Lower leg skin (tissue), 4 donors: ENCODE measurements around the gene ADCY7. TPM values are rescaled to one million over a fixed set of nuclear protein-coding genes. Genes with fewer than 3 reads are reported as not detected.
"Not testable (repeated sequence)": the region's sequence is repeated elsewhere in the genome, so short reads cannot be mapped to it uniquely, and the experiment has no call there.

ENCODE experiments used
- DNase-seq, 2 donors: peaks; one replicate each; pipeline ENCODE4 v3.0.0-alpha.2; 2019; ENCODE audit warnings: low spot score in 2 of 2
- H3K4me3 ChIP-seq: fragments of 200-600 bp; sonication (generic); 2 replicates; pipeline ENCODE4 v1.5.1; 2017; ENCODE audit warnings: mild to moderate bottlenecking, low read depth; ENCODE audit not compliant: poor library complexity, severe bottlenecking
- POLR2A ChIP-seq, 2 donors: fragments of 450-650 bp; IDR thresholded peaks; one replicate each; pipeline ENCODE4 v1.6.1; 2016 to 2017; ENCODE audit warnings: antibody characterized with exemption in 2 of 2, mild to moderate bottlenecking in 1 of 2, moderate library complexity in 1 of 2
- WGBS, 2 donors: methylation state at CpG; one replicate each; pipeline ENCODE4 v1.1.5; 2018; 5-methylcytosine and 5-hydroxymethylcytosine counted together
- intact Hi-C: fragments of 100-400 bp; cut with DNase I; formaldehyde crosslinking; loops from one replicate; pipeline ENCODE4 v1.15.0; 2023; ENCODE audit warnings: low total_unique reads
- total RNA-seq, 4 donors: library from RNA; depleted of rRNA; stranded (reverse); fragments of >200 nt; gene quantifications; one replicate each; pipeline ENCODE4 v1.1.0, GENCODE V29; 2016
- TF ChIP-seq, protein P1 (sequence below), 3 donors: fragments of 450-650 bp; IDR thresholded peaks; one replicate each; pipeline ENCODE4 v1.5.1; 2016; ENCODE audit warnings: antibody characterized with exemption in 3 of 3, mild to moderate bottlenecking in 3 of 3, moderate library complexity in 2 of 3

Gene ADCY7
- total RNA-seq, 4 donors from 2014 or later = 14.0 to 28.2 (median 21.0) TPM

DNA sequence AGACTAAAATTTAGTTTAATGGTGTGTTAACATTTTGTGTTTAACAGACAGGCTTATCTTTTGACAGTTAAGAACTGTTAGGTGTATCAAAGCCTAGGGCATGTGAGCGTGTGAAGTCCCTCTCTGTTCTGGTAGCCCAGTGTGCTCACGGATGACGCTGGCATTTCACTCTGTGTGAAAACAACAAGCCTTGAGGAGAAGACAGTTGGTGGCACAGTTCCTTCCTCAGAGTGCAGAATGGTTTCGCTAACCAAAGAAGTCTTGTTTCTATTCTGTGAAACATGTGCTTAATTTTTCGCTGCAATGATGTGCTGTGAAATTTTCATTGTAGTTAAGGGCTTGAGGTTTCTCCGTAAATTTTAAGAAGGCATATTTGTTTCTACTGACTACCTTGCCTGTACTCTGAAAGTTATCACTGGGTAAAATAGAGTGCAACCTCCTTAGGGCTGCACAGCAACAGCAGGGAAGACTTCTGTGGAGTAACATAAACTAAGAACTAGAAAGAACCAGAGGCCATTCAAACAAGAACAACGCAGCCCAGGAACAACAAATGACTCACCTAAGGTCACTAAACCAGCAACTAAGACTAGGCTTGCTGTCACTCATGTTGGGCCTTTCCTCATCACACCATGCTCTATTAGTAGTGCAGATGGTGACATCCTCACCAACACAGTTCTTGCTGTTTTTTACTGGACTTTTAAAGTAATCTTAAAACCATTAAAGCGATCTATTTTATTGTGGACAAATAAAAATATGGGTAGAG lies 69.0 kb downstream of the ADCY7 start:
- no peak for TF ChIP-seq POLR2A (IDR thresholded peaks at IDR 0.05)
- TF ChIP-seq, protein P1, sequence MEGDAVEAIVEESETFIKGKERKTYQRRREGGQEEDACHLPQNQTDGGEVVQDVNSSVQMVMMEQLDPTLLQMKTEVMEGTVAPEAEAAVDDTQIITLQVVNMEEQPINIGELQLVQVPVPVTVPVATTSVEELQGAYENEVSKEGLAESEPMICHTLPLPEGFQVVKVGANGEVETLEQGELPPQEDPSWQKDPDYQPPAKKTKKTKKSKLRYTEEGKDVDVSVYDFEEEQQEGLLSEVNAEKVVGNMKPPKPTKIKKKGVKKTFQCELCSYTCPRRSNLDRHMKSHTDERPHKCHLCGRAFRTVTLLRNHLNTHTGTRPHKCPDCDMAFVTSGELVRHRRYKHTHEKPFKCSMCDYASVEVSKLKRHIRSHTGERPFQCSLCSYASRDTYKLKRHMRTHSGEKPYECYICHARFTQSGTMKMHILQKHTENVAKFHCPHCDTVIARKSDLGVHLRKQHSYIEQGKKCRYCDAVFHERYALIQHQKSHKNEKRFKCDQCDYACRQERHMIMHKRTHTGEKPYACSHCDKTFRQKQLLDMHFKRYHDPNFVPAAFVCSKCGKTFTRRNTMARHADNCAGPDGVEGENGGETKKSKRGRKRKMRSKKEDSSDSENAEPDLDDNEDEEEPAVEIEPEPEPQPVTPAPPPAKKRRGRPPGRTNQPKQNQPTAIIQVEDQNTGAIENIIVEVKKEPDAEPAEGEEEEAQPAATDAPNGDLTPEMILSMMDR (IDR thresholded peaks at IDR 0.05) = no peak
- no peak overlapping the region for H3K4me3 ChIP-seq
- no peak for DNase-seq
- intact Hi-C loops = no loop called here
- 75 to 86% methylated on average over 8 of the region's 8 CpGs for WGBS, 2 donors

DNA sequence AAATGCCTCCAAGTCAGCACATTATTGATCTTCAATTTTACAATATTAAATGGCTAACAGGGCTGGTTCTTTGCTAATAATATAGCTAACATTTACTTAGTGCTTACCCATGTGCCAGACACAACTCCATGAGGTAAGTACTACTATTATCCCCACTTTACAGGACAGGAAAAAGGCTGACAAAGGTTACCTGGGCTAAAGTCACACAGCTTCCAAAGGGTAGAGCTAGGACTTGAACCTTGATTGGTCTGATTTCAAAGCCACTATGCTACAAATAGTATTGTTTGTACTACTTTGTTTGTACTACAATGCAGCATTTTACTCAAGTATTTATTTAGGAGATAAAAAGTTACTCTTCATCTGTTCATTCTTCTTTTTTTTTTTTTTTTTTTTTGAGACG lies 70.5 kb downstream of the ADCY7 start:
- intact Hi-C loops = no loop called here
- WGBS, 2 donors = 81 to 86% methylated on average over 1 of the region's 1 CpG
- no peak for TF ChIP-seq POLR2A (IDR thresholded peaks at IDR 0.05)
- TF ChIP-seq, protein P1 (IDR thresholded peaks at IDR 0.05) = no peak
- no peak for DNase-seq
- no peak overlapping the region for H3K4me3 ChIP-seq

DNA sequence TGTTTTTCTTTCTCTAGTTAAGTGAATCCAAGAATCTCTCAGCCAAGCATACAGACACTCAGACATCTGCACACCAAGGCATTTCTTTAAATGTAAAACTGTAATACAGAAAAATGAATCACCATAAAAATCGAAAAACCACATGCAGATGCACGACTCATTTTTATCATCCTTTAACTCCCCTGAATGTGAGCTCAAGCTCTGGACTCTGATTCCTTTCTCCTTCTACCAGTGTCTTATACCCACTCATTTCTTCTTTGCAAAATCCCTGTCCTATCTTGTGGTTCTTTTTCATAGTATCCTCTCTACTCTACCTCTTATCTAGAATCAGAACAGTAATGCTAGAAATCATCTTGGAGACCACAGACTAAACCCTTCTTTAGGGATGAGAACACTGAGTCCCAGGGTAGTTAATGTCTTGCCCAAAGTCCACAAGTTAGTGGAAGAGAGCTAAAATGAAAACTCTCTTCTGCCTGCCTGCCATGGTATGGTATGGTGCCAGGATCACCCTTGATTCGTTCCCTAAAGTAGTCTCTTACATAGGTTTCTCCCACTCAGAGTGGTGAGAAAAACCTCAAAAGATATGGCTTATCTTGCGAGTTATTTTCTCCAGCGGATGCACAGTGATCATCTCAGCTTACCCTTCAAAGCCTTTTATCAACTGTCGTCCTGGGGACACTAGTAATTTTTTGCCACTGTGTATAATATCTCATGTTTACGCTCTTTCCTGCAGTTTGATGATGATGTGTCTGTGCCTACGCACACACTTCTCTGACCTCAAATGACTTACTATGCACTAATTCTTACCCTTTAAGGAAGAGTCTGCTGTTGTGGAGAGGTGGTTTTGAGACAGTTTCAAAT lies 72.2 kb downstream of the ADCY7 start:
- H3K4me3 ChIP-seq = no peak overlapping the region
- no peak for DNase-seq
- 77 to 79% methylated on average over 8 of the region's 8 CpGs for WGBS, 2 donors
- no peak for TF ChIP-seq POLR2A (IDR thresholded peaks at IDR 0.05)
- TF ChIP-seq, protein P1 (IDR thresholded peaks at IDR 0.05) = no peak
- intact Hi-C loops = no loop called here

DNA sequence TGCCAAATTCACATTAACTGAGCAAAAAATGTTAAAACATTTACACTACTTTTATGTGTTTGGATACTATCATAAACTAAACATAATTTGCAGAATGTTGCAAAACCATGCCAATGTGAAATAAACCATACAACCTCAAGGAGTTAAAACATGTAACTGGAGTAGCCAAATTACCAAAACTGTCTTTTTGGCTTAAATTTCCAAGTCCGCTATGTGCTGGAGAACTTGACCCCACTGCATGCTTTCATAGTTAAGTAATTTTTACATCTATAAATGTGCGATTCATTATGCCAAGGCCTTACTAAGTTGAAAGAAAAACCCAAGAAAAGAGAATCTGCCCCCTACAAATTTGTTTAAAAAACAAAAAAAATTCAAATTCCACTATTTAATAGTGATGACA lies 74.2 kb downstream of the ADCY7 start:
- TF ChIP-seq, protein P1 (IDR thresholded peaks at IDR 0.05) = no peak
- TF ChIP-seq POLR2A (IDR thresholded peaks at IDR 0.05) = no peak
- no peak for DNase-seq

DNA sequence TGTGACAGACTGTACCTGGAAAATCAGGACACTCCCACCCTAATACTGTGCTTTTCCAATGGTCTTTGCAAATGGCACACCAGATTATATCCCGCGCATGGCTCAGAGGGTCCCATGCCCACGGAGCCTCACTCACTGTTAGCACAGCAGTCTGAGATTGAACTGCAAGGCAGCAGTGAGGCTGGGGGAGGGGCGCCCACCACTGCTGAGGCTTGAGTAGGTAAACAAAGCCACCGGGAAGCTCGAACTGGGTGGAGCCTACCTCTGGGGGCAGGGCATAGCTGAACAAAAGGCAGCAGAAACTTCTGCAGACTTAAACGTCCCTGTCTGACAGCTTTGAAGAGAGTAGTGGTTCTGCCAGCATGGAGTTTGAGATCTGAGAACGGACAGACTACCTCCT lies 77.2 kb downstream of the ADCY7 start:
- H3K4me3 ChIP-seq, intact Hi-C loops, DNase-seq: not testable (repeated sequence)
- 80 to 89% methylated on average over 8 of the region's 8 CpGs for WGBS, 2 donors

More for the DNA sequence above, 74.2 kb downstream of the ADCY7 start:
- H3K4me3 ChIP-seq = no peak overlapping the region
- intact Hi-C loops = no loop called here
- 72 to 80% methylated on average over 2 of the region's 2 CpGs for WGBS, 2 donors

DNA sequence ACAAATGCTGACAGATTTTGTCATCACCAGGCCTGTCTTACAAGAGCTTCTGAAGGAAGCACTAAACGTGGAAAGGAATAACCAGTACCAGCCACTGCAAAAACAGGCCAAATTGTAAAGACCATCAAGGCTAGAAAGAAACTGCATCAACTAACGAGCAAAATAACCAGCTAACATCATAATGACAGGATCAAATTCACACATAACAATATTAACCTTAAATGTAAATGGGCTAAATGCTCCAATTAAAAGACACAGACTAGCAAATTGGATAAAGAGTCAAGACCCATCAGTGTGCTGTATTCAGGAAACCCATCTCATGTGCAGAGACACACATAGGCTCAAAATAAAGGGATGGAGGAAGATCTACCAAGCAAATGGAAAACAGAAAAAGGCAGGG lies 78.9 kb downstream of the ADCY7 start:
- intact Hi-C loops, DNase-seq, H3K4me3 ChIP-seq: not testable (repeated sequence)
- WGBS, 2 donors = 86 to 94% methylated on average over 2 of the region's 2 CpGs
